GM12872 (cell line): Measurements from ENCODE around the gene OR11H1.
"Not testable (repeated sequence)": the region's sequence is repeated elsewhere in the genome, so short reads cannot be mapped to it uniquely, and the experiment has no call there.

Source experiments
- TF ChIP-seq, protein P1 (sequence below): IDR thresholded peaks from 3 replicates; pipeline ENCODE4 v1.5.1; 2011; ENCODE audit warnings: low read depth, mild to moderate bottlenecking, low read length, moderate library complexity; ENCODE audit not compliant: insufficient read depth

The OR11H1 gene, protein sequence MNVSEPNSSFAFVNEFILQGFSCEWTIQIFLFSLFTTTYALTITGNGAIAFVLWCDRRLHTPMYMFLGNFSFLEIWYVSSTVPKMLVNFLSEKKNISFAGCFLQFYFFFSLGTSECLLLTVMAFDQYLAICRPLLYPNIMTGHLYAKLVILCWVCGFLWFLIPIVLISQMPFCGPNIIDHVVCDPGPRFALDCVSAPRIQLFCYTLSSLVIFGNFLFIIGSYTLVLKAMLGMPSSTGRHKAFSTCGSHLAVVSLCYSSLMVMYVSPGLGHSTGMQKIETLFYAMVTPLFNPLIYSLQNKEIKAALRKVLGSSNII

DNA sequence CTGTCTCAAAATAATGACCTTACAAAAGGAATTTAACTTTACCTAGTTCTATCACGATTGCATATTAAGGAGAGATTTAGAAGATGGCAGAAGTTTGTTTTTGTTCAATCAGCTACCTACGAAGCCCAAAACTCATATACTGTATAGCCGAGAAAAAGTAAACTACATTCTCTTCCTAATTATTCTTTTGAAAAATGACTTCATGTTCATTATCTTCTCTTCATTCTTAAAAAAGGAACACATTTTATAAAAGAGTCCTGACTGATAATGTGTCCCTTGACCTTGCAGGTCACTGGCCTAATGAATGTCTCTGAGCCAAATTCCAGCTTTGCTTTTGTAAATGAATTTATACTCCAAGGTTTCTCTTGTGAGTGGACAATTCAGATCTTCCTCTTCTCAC lies at the start of gene OR11H1:
Gene OR11H1 (plus strand): TSS at position 301 of the 400 bp plus-strand sequence. CDS start 0 bp downstream, at position 301.
- TF ChIP-seq, protein P1, sequence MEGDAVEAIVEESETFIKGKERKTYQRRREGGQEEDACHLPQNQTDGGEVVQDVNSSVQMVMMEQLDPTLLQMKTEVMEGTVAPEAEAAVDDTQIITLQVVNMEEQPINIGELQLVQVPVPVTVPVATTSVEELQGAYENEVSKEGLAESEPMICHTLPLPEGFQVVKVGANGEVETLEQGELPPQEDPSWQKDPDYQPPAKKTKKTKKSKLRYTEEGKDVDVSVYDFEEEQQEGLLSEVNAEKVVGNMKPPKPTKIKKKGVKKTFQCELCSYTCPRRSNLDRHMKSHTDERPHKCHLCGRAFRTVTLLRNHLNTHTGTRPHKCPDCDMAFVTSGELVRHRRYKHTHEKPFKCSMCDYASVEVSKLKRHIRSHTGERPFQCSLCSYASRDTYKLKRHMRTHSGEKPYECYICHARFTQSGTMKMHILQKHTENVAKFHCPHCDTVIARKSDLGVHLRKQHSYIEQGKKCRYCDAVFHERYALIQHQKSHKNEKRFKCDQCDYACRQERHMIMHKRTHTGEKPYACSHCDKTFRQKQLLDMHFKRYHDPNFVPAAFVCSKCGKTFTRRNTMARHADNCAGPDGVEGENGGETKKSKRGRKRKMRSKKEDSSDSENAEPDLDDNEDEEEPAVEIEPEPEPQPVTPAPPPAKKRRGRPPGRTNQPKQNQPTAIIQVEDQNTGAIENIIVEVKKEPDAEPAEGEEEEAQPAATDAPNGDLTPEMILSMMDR, result not testable (repeated sequence)
